Central memory CD8-positive, alpha-beta T cell (primary cell): ENCODE results near the gene CTNNBIP1.
"Not testable (repeated sequence)": the region's sequence is repeated elsewhere in the genome, so short reads cannot be mapped to it uniquely, and the experiment has no call there.

ENCODE experiments used
- ATAC-seq: fragments of 150-1000 bp; cut with Tn5 transposase; replicated peaks from 2 replicates; pipeline ENCODE4 v1.10.0; 2022; ENCODE audit warnings: mild to moderate bottlenecking, moderate FRiP score, moderate number of reproducible peaks; ENCODE audit not compliant: poor library complexity, severe bottlenecking; ENCODE audit errors: extremely low read depth
- DNase-seq, 2 donors: peaks; one replicate each; pipeline ENCODE4 v3.0.0; 2021; ENCODE audit warnings: low spot score in 2 of 2
- H3K27ac Mint-ChIP-seq: one replicate; pipeline ENCODE4 v1.8.0; 2022; ENCODE audit warnings: low read depth, mild to moderate bottlenecking, moderate library complexity, mixed read lengths
- H3K27me3 Mint-ChIP-seq: one replicate; pipeline ENCODE4 v1.8.0; 2022; ENCODE audit warnings: mixed read lengths
- H3K36me3 Mint-ChIP-seq: one replicate; pipeline ENCODE4 v1.8.0; 2022; ENCODE audit warnings: mild to moderate bottlenecking, moderate library complexity, mixed read lengths; ENCODE audit not compliant: insufficient read depth
- H3K4me1 Mint-ChIP-seq: one replicate; pipeline ENCODE4 v1.8.0; 2022; ENCODE audit warnings: mixed read lengths
- H3K4me3 Mint-ChIP-seq: one replicate; pipeline ENCODE4 v1.8.0; 2022; ENCODE audit warnings: mild to moderate bottlenecking, moderate library complexity, mixed read lengths
- H3K9me3 Mint-ChIP-seq: one replicate; pipeline ENCODE4 v1.8.0; 2022; ENCODE audit warnings: mixed read lengths

The CTNNBIP1 gene

GRCh38 chr1:9815150-9815549, 94.9 kb downstream of the CTNNBIP1 start:
- H3K27ac Mint-ChIP-seq: no peak overlapping the region
- no peak overlapping the region for H3K4me3 Mint-ChIP-seq
- no peaks in the 10 kb centered on the region for H3K27me3 Mint-ChIP-seq
- peaks cover 26% of the 10 kb centered on the region for H3K4me1 Mint-ChIP-seq
- DNase-seq (no peak), ATAC-seq (no peak)
- H3K9me3 Mint-ChIP-seq: no peaks in the 10 kb centered on the region
- peaks cover 8% of the 10 kb centered on the region for H3K36me3 Mint-ChIP-seq

- H3K4me3 Mint-ChIP-seq: no peak overlapping the region
Observed at GRCh38 chr1:9814619-9815018, 95.5 kb downstream of the CTNNBIP1 start.

GRCh38 chr1:9811239-9811966, 98.7 kb downstream of the CTNNBIP1 start:
- H3K27me3 Mint-ChIP-seq: no peaks in the 10 kb centered on the region
- H3K4me3 Mint-ChIP-seq: no peak overlapping the region
- no peak for ATAC-seq
- peak overlapping the region; percentile 42 for H3K27ac Mint-ChIP-seq
- H3K36me3 Mint-ChIP-seq: peaks cover 8% of the 10 kb centered on the region
- DNase-seq: no peak
- peaks cover 50% of the 10 kb centered on the region for H3K4me1 Mint-ChIP-seq
- H3K9me3 Mint-ChIP-seq: no peaks in the 10 kb centered on the region

More at GRCh38 chr1:9814619-9815018, 95.5 kb downstream of the CTNNBIP1 start:
- peaks cover 28% of the 10 kb centered on the region for H3K4me1 Mint-ChIP-seq
- ATAC-seq (no peak), DNase-seq (no peak)
- no peak overlapping the region for H3K27ac Mint-ChIP-seq
- no peaks in the 10 kb centered on the region for H3K27me3 Mint-ChIP-seq
- H3K36me3 Mint-ChIP-seq: peaks cover 8% of the 10 kb centered on the region
- H3K9me3 Mint-ChIP-seq: no peaks in the 10 kb centered on the region

GRCh38 chr1:9809100-9809510, 101.0 kb downstream of the CTNNBIP1 start:
- H3K4me3 Mint-ChIP-seq: no peak overlapping the region

GRCh38 chr1:9808459-9808858, 101.6 kb downstream of the CTNNBIP1 start:
- H3K27ac Mint-ChIP-seq: no peak overlapping the region
- peaks cover 41% of the 10 kb centered on the region for H3K4me1 Mint-ChIP-seq
- no peak overlapping the region for H3K4me3 Mint-ChIP-seq
- no peak for ATAC-seq
- no peaks in the 10 kb centered on the region for H3K27me3 Mint-ChIP-seq
- no peak for DNase-seq
- no peaks in the 10 kb centered on the region for H3K9me3 Mint-ChIP-seq
- H3K36me3 Mint-ChIP-seq: no peaks in the 10 kb centered on the region

More at GRCh38 chr1:9809100-9809510, 101.0 kb downstream of the CTNNBIP1 start:
- peak overlapping the region; percentile 58 for H3K27ac Mint-ChIP-seq
- H3K9me3 Mint-ChIP-seq: no peaks in the 10 kb centered on the region
- ATAC-seq: no peak
- no peaks in the 10 kb centered on the region for H3K27me3 Mint-ChIP-seq
- DNase-seq: no peak
- peaks cover 41% of the 10 kb centered on the region for H3K4me1 Mint-ChIP-seq
- H3K36me3 Mint-ChIP-seq: peaks cover 3% of the 10 kb centered on the region

GRCh38 chr1:9807541-9807940, 102.5 kb downstream of the CTNNBIP1 start:
- H3K9me3 Mint-ChIP-seq: no peaks in the 10 kb centered on the region
- no peak for DNase-seq
- peaks cover 3% of the 10 kb centered on the region for H3K36me3 Mint-ChIP-seq
- peak overlapping the region; percentile 56 for H3K27ac Mint-ChIP-seq
- no peaks in the 10 kb centered on the region for H3K27me3 Mint-ChIP-seq
- no peak overlapping the region for H3K4me3 Mint-ChIP-seq
- peaks cover 41% of the 10 kb centered on the region for H3K4me1 Mint-ChIP-seq
- ATAC-seq: no peak

DNA sequence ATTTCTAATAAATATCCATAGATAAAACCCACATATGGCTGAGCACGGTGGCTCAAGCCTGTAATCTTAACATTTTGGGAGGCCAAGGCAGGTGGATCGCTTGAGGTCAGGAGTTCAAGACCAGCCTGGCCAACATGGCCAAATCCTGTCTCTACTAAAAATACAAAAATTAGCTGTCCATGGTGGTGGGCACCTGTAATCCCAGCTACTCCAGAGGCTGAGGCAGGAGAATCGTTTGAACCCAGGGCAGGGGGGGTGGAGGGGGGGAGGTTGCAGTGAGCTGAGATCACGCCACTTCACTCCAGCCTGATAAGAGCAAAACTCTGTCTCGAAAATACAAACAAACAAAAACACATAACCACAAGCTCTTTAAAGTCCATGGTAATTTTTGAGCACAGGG, 104.1 kb downstream of the CTNNBIP1 start:
- H3K4me3 Mint-ChIP-seq, H3K9me3 Mint-ChIP-seq, DNase-seq, ATAC-seq, H3K27me3 Mint-ChIP-seq, H3K27ac Mint-ChIP-seq, H3K36me3 Mint-ChIP-seq: not testable (repeated sequence)
- H3K4me1 Mint-ChIP-seq: peaks cover 51% of the 10 kb centered on the region

- Mint-ChIP-seq H3K4me3 (no peak overlapping the region), H3K4me1 (peaks cover 47% of the 10 kb centered on the region), H3K9me3 (no peaks in the 10 kb centered on the region), H3K27ac (no peak overlapping the region), H3K36me3 (peaks cover 4% of the 10 kb centered on the region), H3K27me3 (no peaks in the 10 kb centered on the region)
- ATAC-seq (no peak), DNase-seq (no peak)
Observed at GRCh38 chr1:9805006-9805508, 105.0 kb downstream of the CTNNBIP1 start.

DNA sequence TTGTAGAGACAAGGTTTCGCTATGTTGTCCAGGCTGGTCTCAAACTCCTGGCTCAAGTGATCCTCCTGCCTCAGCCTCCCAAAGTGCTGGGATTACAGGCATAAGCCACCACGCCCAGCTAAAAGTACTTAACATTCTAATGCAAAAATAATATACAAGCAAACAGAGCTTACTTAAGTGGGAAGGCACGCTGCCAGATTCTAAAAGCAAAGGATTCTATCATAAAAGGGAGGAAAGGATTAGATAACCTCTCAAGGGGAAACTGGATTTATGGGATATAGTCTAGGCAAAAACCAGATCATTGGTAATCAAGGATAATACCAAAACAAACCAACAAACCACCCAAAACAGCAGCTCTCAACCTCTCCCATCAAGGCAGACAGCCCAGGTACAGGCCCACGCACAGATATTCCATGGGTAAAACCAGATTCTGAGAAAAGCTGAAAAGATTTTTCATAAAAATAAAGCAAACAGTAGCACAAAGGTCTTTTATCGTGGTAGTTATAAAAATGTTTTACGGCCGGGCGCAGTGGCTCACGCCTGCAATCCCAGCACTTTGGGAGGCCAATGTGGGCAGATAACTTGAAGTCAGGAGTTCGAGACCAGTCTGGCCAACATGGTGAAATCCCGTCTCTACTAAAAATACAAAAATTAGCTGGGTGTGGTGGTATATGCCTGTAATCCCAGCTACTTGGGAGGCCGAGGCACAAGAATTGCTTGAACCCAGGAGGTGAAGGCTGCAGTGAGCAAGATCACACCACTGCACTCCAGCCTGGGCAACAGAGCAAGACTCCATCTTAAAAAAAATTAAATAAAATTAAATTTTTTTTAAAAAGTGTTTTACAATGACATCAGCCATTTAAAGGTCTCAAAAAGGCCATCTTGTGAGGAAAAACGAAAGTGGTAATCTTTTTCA, 106.8 kb downstream of the CTNNBIP1 start:
- DNase-seq, H3K27me3 Mint-ChIP-seq, ATAC-seq, H3K9me3 Mint-ChIP-seq, H3K36me3 Mint-ChIP-seq, H3K4me3 Mint-ChIP-seq: not testable (repeated sequence)
- Mint-ChIP-seq H3K27ac (peak overlapping the region; percentile 62), H3K4me1 (peaks cover 40% of the 10 kb centered on the region)

DNA sequence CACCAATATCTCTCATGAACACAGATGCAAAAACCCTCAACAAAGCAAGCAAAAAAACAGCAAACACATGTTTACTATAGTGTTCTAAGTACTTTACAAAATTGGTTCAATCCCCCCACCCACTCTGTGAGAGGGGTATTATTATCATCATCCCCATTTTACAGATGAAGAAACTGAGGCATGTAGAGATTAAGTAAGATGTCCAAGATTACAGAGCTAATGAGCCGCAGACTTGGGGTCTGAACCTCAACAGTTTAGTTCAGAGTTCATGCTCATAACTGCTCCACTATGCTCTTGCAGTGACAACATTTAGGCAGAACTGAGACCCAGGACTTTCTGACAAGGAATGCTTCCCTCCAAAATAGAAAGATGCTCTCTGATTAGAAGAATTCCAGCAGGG, 108.2 kb downstream of the CTNNBIP1 start:
- H3K4me3 Mint-ChIP-seq: no peak overlapping the region
- H3K27me3 Mint-ChIP-seq: no peaks in the 10 kb centered on the region
- H3K36me3 Mint-ChIP-seq: peaks cover 4% of the 10 kb centered on the region
- no peaks in the 10 kb centered on the region for H3K9me3 Mint-ChIP-seq
- H3K4me1 Mint-ChIP-seq: peaks cover 44% of the 10 kb centered on the region
- no peak for ATAC-seq
- no peak overlapping the region for H3K27ac Mint-ChIP-seq
- DNase-seq: no peak
